NCI-H2227 (cell line): ENCODE data around the gene MMP2.

Source experiments
- DNase-seq: peaks from one replicate; lab custom pipeline; 2025; ENCODE audit not compliant: unreplicated experiment; lab: John Stamatoyannopoulos, UW

The MMP2 gene

GRCh38 chr16:55492756-55493380 lies 13.9 kb downstream of the MMP2 start:
- DNase-seq, result no peak

- no peak for DNase-seq
These were observed 16.0 kb downstream of the MMP2 start for GRCh38 chr16:55494994-55495421.

GRCh38 chr16:55495616-55496289 lies 16.8 kb downstream of the MMP2 start:
- no peak for DNase-seq

GRCh38 chr16:55496509-55497145 lies 17.6 kb downstream of the MMP2 start:
- no peak for DNase-seq

GRCh38 chr16:55497558-55497957 lies 18.6 kb downstream of the MMP2 start:
- no peak for DNase-seq

- DNase-seq, result no peak
These were observed 19.1 kb downstream of the MMP2 start for GRCh38 chr16:55498101-55498500.

GRCh38 chr16:55499281-55499680 lies 20.3 kb downstream of the MMP2 start:
- DNase-seq, result no peak

- peak; percentile 8 for DNase-seq
These were observed 21.0 kb downstream of the MMP2 start for GRCh38 chr16:55499951-55500529.

GRCh38 chr16:55500530-55501011 lies 21.6 kb downstream of the MMP2 start:
- DNase-seq, result no peak

- DNase-seq, result no peak
These were observed 22.7 kb downstream of the MMP2 start for GRCh38 chr16:55501549-55502322.

GRCh38 chr16:55502801-55503366 lies 23.9 kb downstream of the MMP2 start:
- no peak for DNase-seq

GRCh38 chr16:55503726-55504550 lies 24.9 kb downstream of the MMP2 start:
- DNase-seq, result no peak

GRCh38 chr16:55505333-55506015 lies 26.5 kb downstream of the MMP2 start:
- no peak for DNase-seq

GRCh38 chr16:55506083-55506482 lies 27.1 kb downstream of the MMP2 start:
- DNase-seq, result no peak

- DNase-seq, result no peak
These were observed 27.7 kb downstream of the MMP2 start for GRCh38 chr16:55506708-55507107.

- DNase-seq, result no peak
These were observed 29.4 kb downstream of the MMP2 start for GRCh38 chr16:55508271-55508921.

- peak; percentile 79 for DNase-seq
These were observed 30.2 kb downstream of the MMP2 start, which contains the start of gene LPCAT2 for GRCh38 chr16:55508941-55509931. Gene LPCAT2 (plus strand): TSS chr16:55509072. CDS start chr16:55509182, 110 bp downstream.
